ENCODE results near the gene TSPAN6. TPM values are rescaled to one million over a fixed set of nuclear protein-coding genes. Genes with fewer than 3 reads are reported as not detected.

TSPAN6 gene
- polyA plus RNA-seq, 2 of the 4 experiments (the other 2 are of a cell fraction) = 46.0 to 71.1 TPM

- DNase-seq (ENCODE audit: low read depth in 1 of 2, low spot score in 1 of 2) (no peak), FAIRE-seq (no peak), ATAC-seq (no peak)
- Histone ChIP-seq H3K27ac (no peak overlapping the region), H3K4me1 (no peaks in the 10 kb centered on the region), H3K9me3 (no peaks in the 10 kb centered on the region), H3K4me3 (no peak overlapping the region), H3K4me2 (no peak overlapping the region)
- CTCF ChIA-PET = interaction anchor here (2.7 to 16.2 kb wide), 2 partner anchors 10 to 87 kb away, joined by 22 to 187 read pairs; no protein-coding TSS in a partner anchor
- 38% methylated on average over 2 of the region's 2 CpGs for WGBS (ENCODE audit: missing lambda C conversion rate)
- TF ChIP-seq E2F6 (IDR thresholded peaks at IDR 0.05; ENCODE audit: borderline replicate concordance, low read depth) (no peak), CBX2 (IDR thresholded peaks at IDR 0.05; ENCODE audit: borderline replicate concordance, low read depth) (no peak), HES2 (IDR thresholded peaks at IDR 0.05) (no peak), FOSL2 (IDR thresholded peaks at IDR 0.05) (no peak), FOSL2 (CRISPR knock-in tag; IDR thresholded peaks at IDR 0.05) (no peak), BHLHE40 (IDR thresholded peaks at IDR 0.05; ENCODE audit: low read depth, low read length) (no peak), ELK1 (IDR thresholded peaks at IDR 0.05; ENCODE audit: low read depth, low read length) (no peak)
- POLR2A ChIA-PET = no interaction called here
Observed at GRCh38 chrX:100680756-100681155, 44.1 kb upstream of the TSPAN6 start.

- Histone ChIP-seq H3K4me1 (no peaks in the 10 kb centered on the region), H3K4me3 (no peak overlapping the region), H3K9me3 (no peaks in the 10 kb centered on the region), H3K27ac (no peak overlapping the region), H3K4me2 (no peak overlapping the region)
- no peak for DNase-seq (ENCODE audit: low read depth in 1 of 2, low spot score in 1 of 2)
- TF ChIP-seq EHF (CRISPR knock-in tag; IDR thresholded peaks at IDR 0.05) (no peak), RAD21 (conservative IDR thresholded peaks at IDR 0.05 in 1 of 2, IDR thresholded peaks at IDR 0.05 in 1 of 2) (no peak), HDAC2 (IDR thresholded peaks at IDR 0.05) (no peak), HMGXB4 (CRISPR knock-in tag; IDR thresholded peaks at IDR 0.05; ENCODE audit: borderline replicate concordance) (no peak), HOXB13 (CRISPR knock-in tag; IDR thresholded peaks at IDR 0.05; ENCODE audit: low read depth) (no peak), JUN (IDR thresholded peaks at IDR 0.05) (no peak), FOSL2 (IDR thresholded peaks at IDR 0.05) (no peak), FOSL2 (CRISPR knock-in tag; IDR thresholded peaks at IDR 0.05) (no peak), PHF8 (IDR thresholded peaks at IDR 0.05; ENCODE audit: borderline replicate concordance, low read depth) (no peak), POLR2A (IDR thresholded peaks at IDR 0.05; ENCODE audit: low read length) (no peak), SMC3 (IDR thresholded peaks at IDR 0.05) (no peak), KDM1A (IDR thresholded peaks at IDR 0.05; ENCODE audit: low read depth) (no peak), ESRRA (IDR thresholded peaks at IDR 0.05; ENCODE audit: borderline replicate concordance, low read length) (no peak), GATA3 (IDR thresholded peaks at IDR 0.05; ENCODE audit: borderline replicate concordance) (no peak), EHMT2 (IDR thresholded peaks at IDR 0.05; ENCODE audit: low read depth) (no peak), HOXB5 (CRISPR knock-in tag; IDR thresholded peaks at IDR 0.05) (no peak), ZC3H11A (IDR thresholded peaks at IDR 0.05) (no peak), ZNF302 (CRISPR knock-in tag; IDR thresholded peaks at IDR 0.05) (no peak), HEYL (CRISPR knock-in tag; IDR thresholded peaks at IDR 0.05) (no peak), TP53 (CRISPR knock-in tag; IDR thresholded peaks at IDR 0.05) (no peak), KDM5A (IDR thresholded peaks at IDR 0.05) (no peak)
- WGBS (ENCODE audit: missing lambda C conversion rate) = 81% methylated on average over 5 of the region's 5 CpGs
- no peak for FAIRE-seq
- ChIA-PET POLR2A (no interaction called here), CTCF (interaction anchor here (0.6 to 16.2 kb wide), 4 partner anchors 9 to 90 kb away, joined by 3 to 187 read pairs (median 4); no protein-coding TSS in a partner anchor)
- no peak for ATAC-seq
Observed at GRCh38 chrX:100677611-100678181, 41.1 kb upstream of the TSPAN6 start.

Measured in A549 (cell line).